Measurements from ENCODE around the gene TMEM132A.
A peak's percentile ranks its signal among the peaks of the same experiment; 100 is the strongest.

The TMEM132A gene

GRCh38 chr11:60945295-60945667 is 21.0 kb downstream of the TMEM132A start:
- peaks cover 7% of the 10 kb centered on the region for H3K27me3 ChIP-seq (ENCODE audit: control insufficient read depth, insufficient read depth, low read length)
- H3K36me3 ChIP-seq (ENCODE audit: control insufficient read depth, insufficient read depth, low read length), result no peaks in the 10 kb centered on the region
- no peaks in the 10 kb centered on the region for H3K9me3 ChIP-seq (ENCODE audit: control insufficient read depth, insufficient read depth, low read length)
- H3K4me3 ChIP-seq (ENCODE audit: low read depth, low read length), result no peak overlapping the region
- peaks cover 6% of the 10 kb centered on the region for H3K4me1 ChIP-seq (ENCODE audit: control insufficient read depth, insufficient read depth, low read length)
- no peak overlapping the region for H3K9ac ChIP-seq (ENCODE audit: low read depth, low read length)

GRCh38 chr11:60946601-60947264 is 22.5 kb downstream of the TMEM132A start:
- peaks cover 6% of the 10 kb centered on the region for H3K4me1 ChIP-seq (ENCODE audit: control insufficient read depth, insufficient read depth, low read length)
- H3K9me3 ChIP-seq (ENCODE audit: control insufficient read depth, insufficient read depth, low read length), result no peaks in the 10 kb centered on the region
- H3K4me3 ChIP-seq (ENCODE audit: low read depth, low read length), result no peak overlapping the region
- no peak overlapping the region for H3K9ac ChIP-seq (ENCODE audit: low read depth, low read length)
- peaks cover 13% of the 10 kb centered on the region for H3K27me3 ChIP-seq (ENCODE audit: control insufficient read depth, insufficient read depth, low read length)
- H3K36me3 ChIP-seq (ENCODE audit: control insufficient read depth, insufficient read depth, low read length), result no peaks in the 10 kb centered on the region

- Histone ChIP-seq H3K4me1 (ENCODE audit: control insufficient read depth, insufficient read depth, low read length) (peaks cover 6% of the 10 kb centered on the region), H3K27me3 (ENCODE audit: control insufficient read depth, insufficient read depth, low read length) (peaks cover 18% of the 10 kb centered on the region), H3K36me3 (ENCODE audit: control insufficient read depth, insufficient read depth, low read length) (no peaks in the 10 kb centered on the region), H3K9me3 (ENCODE audit: control insufficient read depth, insufficient read depth, low read length) (no peaks in the 10 kb centered on the region), H3K4me3 (ENCODE audit: low read depth, low read length) (no peak overlapping the region), H3K9ac (ENCODE audit: low read depth, low read length) (no peak overlapping the region)
Observed at GRCh38 chr11:60947700-60948099, 23.4 kb downstream of the TMEM132A start.

GRCh38 chr11:60948250-60948649 is 24.0 kb downstream of the TMEM132A start:
- Histone ChIP-seq H3K4me1 (ENCODE audit: control insufficient read depth, insufficient read depth, low read length) (peaks cover 6% of the 10 kb centered on the region), H3K36me3 (ENCODE audit: control insufficient read depth, insufficient read depth, low read length) (no peaks in the 10 kb centered on the region), H3K9me3 (ENCODE audit: control insufficient read depth, insufficient read depth, low read length) (no peaks in the 10 kb centered on the region), H3K4me3 (ENCODE audit: low read depth, low read length) (no peak overlapping the region), H3K27me3 (ENCODE audit: control insufficient read depth, insufficient read depth, low read length) (peaks cover 20% of the 10 kb centered on the region), H3K9ac (ENCODE audit: low read depth, low read length) (no peak overlapping the region)

- peak overlapping the region; percentile 2 for H3K4me3 ChIP-seq (ENCODE audit: low read depth, low read length)
- peaks cover 6% of the 10 kb centered on the region for H3K4me1 ChIP-seq (ENCODE audit: control insufficient read depth, insufficient read depth, low read length)
- no peak overlapping the region for H3K9ac ChIP-seq (ENCODE audit: low read depth, low read length)
- peaks cover 20% of the 10 kb centered on the region for H3K27me3 ChIP-seq (ENCODE audit: control insufficient read depth, insufficient read depth, low read length)
- H3K36me3 ChIP-seq (ENCODE audit: control insufficient read depth, insufficient read depth, low read length), result no peaks in the 10 kb centered on the region
- H3K9me3 ChIP-seq (ENCODE audit: control insufficient read depth, insufficient read depth, low read length), result no peaks in the 10 kb centered on the region
Observed at GRCh38 chr11:60950024-60950423, 25.8 kb downstream of the TMEM132A start.

- Histone ChIP-seq H3K9ac (ENCODE audit: low read depth, low read length) (peak overlapping the region; percentile 54), H3K36me3 (ENCODE audit: control insufficient read depth, insufficient read depth, low read length) (no peaks in the 10 kb centered on the region), H3K4me1 (ENCODE audit: control insufficient read depth, insufficient read depth, low read length) (peaks cover 6% of the 10 kb centered on the region), H3K27me3 (ENCODE audit: control insufficient read depth, insufficient read depth, low read length) (peaks cover 20% of the 10 kb centered on the region), H3K4me3 (ENCODE audit: low read depth, low read length) (peak overlapping the region; percentile 56), H3K9me3 (ENCODE audit: control insufficient read depth, insufficient read depth, low read length) (no peaks in the 10 kb centered on the region)
Observed at GRCh38 chr11:60950933-60951605, 26.8 kb downstream of the TMEM132A start.

- Histone ChIP-seq H3K27me3 (ENCODE audit: control insufficient read depth, insufficient read depth, low read length) (peaks cover 20% of the 10 kb centered on the region), H3K9ac (ENCODE audit: low read depth, low read length) (no peak overlapping the region), H3K4me3 (ENCODE audit: low read depth, low read length) (peak overlapping the region; percentile 56), H3K9me3 (ENCODE audit: control insufficient read depth, insufficient read depth, low read length) (no peaks in the 10 kb centered on the region), H3K36me3 (ENCODE audit: control insufficient read depth, insufficient read depth, low read length) (no peaks in the 10 kb centered on the region), H3K4me1 (ENCODE audit: control insufficient read depth, insufficient read depth, low read length) (peaks cover 6% of the 10 kb centered on the region)
Observed at GRCh38 chr11:60951606-60951903, 27.3 kb downstream of the TMEM132A start.

GRCh38 chr11:60951904-60952741 is 27.9 kb downstream of the TMEM132A start, which contains the start of gene SLC15A3:
TSS of gene SLC15A3 (minus strand) at chr11:60952176. CDS start at chr11:60951551, 625 bp downstream.
- peak within 1 kb of the TSS; percentile 54 for H3K9ac ChIP-seq (ENCODE audit: low read depth, low read length)
- H3K27me3 ChIP-seq (ENCODE audit: control insufficient read depth, insufficient read depth, low read length), result peaks cover 20% of the 10 kb centered on the region
- H3K9me3 ChIP-seq (ENCODE audit: control insufficient read depth, insufficient read depth, low read length), result no peaks in the 10 kb centered on the region
- H3K36me3 ChIP-seq (ENCODE audit: control insufficient read depth, insufficient read depth, low read length), result no peaks in the 10 kb centered on the region
- peaks cover 6% of the 10 kb centered on the region for H3K4me1 ChIP-seq (ENCODE audit: control insufficient read depth, insufficient read depth, low read length)
- peak within 1 kb of the TSS; percentile 56 for H3K4me3 ChIP-seq (ENCODE audit: low read depth, low read length)

- H3K9me3 ChIP-seq (ENCODE audit: control insufficient read depth, insufficient read depth, low read length), result no peaks in the 10 kb centered on the region
- H3K27me3 ChIP-seq (ENCODE audit: control insufficient read depth, insufficient read depth, low read length), result peaks cover 20% of the 10 kb centered on the region
- peak overlapping the region; percentile 56 for H3K4me3 ChIP-seq (ENCODE audit: low read depth, low read length)
- peaks cover 5% of the 10 kb centered on the region for H3K4me1 ChIP-seq (ENCODE audit: control insufficient read depth, insufficient read depth, low read length)
- H3K36me3 ChIP-seq (ENCODE audit: control insufficient read depth, insufficient read depth, low read length), result no peaks in the 10 kb centered on the region
- H3K9ac ChIP-seq (ENCODE audit: low read depth, low read length), result peak overlapping the region; percentile 41
Observed at GRCh38 chr11:60952742-60953170, 28.5 kb downstream of the TMEM132A start.

- no peak overlapping the region for H3K4me3 ChIP-seq (ENCODE audit: low read depth, low read length)
- no peaks in the 10 kb centered on the region for H3K4me1 ChIP-seq (ENCODE audit: control insufficient read depth, insufficient read depth, low read length)
- H3K9ac ChIP-seq (ENCODE audit: low read depth, low read length), result no peak overlapping the region
- no peaks in the 10 kb centered on the region for H3K9me3 ChIP-seq (ENCODE audit: control insufficient read depth, insufficient read depth, low read length)
- peaks cover 20% of the 10 kb centered on the region for H3K27me3 ChIP-seq (ENCODE audit: control insufficient read depth, insufficient read depth, low read length)
- no peaks in the 10 kb centered on the region for H3K36me3 ChIP-seq (ENCODE audit: control insufficient read depth, insufficient read depth, low read length)
Observed at GRCh38 chr11:60953781-60954180, 29.5 kb downstream of the TMEM132A start.

GRCh38 chr11:60954421-60954820 is 30.2 kb downstream of the TMEM132A start:
- Histone ChIP-seq H3K4me3 (ENCODE audit: low read depth, low read length) (no peak overlapping the region), H3K9me3 (ENCODE audit: control insufficient read depth, insufficient read depth, low read length) (no peaks in the 10 kb centered on the region), H3K36me3 (ENCODE audit: control insufficient read depth, insufficient read depth, low read length) (no peaks in the 10 kb centered on the region), H3K4me1 (ENCODE audit: control insufficient read depth, insufficient read depth, low read length) (no peaks in the 10 kb centered on the region), H3K9ac (ENCODE audit: low read depth, low read length) (no peak overlapping the region), H3K27me3 (ENCODE audit: control insufficient read depth, insufficient read depth, low read length) (peaks cover 20% of the 10 kb centered on the region)
